ENCODE results near the gene E2F6.
A peak's percentile ranks its signal among the peaks of the same experiment; 100 is the strongest.

E2F6 gene

GRCh38 chr2:11446733-11447248 is 19.2 kb downstream of the E2F6 start:
- peak; percentile 83 for TF ChIP-seq CTCF (conservative IDR thresholded peaks at IDR 0.05; ENCODE audit: control insufficient read depth, insufficient read depth, low read depth, low read length)
- no peak overlapping the region for H3K4me3 ChIP-seq (ENCODE audit: control insufficient read depth, low read depth, low read length)
- peak; percentile 74 for DNase-seq (ENCODE audit: low read depth)

DNA sequence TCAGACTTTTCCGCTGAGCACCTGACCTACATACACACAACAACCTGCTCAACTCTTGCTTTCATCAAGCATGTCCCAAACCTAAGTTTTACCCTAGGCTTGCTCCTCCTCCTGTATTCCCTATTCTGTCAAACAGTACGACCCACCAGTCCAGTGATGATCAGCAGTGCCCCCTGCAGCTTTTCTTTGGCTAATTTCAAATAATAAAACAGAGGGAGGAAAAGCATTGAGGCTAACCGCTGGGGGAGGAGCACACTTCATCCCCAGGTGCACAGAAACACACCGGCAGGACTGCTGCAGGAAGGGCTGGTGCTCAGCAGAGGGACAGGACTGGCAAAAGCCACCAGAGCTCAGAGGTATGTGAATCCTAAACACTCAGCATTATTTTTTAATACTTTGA is 21.2 kb downstream of the E2F6 start:
- DNase-seq (ENCODE audit: low read depth): no peak
- TF ChIP-seq CTCF (conservative IDR thresholded peaks at IDR 0.05; ENCODE audit: control insufficient read depth, insufficient read depth, low read depth, low read length): no peak
- H3K4me3 ChIP-seq (ENCODE audit: control insufficient read depth, low read depth, low read length): no peak overlapping the region

DNA sequence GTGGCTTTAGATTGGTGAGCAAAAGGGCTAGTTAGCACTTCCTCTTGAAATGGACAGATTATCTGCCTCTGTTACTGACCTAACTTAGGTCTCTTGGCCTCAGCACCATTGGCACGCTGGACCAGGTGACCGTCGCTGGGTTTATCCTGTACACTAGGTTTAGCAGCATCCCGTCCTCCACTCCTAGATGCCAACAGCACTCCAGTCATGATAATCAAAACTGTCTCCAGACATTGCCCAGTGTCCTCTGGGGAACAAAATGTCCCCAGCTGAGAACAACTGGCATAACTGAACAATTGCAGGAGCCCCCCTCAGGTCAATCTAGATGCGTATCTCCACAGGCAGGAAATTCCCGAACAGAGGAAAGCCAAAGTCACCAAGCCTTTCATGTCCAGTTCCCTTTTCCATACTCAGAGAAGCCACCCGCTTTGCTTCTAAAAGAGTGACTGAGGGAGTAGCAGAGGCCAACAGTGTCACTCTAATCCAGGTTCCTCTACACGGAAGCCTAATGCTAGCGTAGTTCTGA is 27.3 kb downstream of the E2F6 start:
- DNase-seq (ENCODE audit: low read depth): no peak
- TF ChIP-seq CTCF (conservative IDR thresholded peaks at IDR 0.05; ENCODE audit: control insufficient read depth, insufficient read depth, low read depth, low read length): no peak
- H3K4me3 ChIP-seq (ENCODE audit: control insufficient read depth, low read depth, low read length): no peak overlapping the region

DNA sequence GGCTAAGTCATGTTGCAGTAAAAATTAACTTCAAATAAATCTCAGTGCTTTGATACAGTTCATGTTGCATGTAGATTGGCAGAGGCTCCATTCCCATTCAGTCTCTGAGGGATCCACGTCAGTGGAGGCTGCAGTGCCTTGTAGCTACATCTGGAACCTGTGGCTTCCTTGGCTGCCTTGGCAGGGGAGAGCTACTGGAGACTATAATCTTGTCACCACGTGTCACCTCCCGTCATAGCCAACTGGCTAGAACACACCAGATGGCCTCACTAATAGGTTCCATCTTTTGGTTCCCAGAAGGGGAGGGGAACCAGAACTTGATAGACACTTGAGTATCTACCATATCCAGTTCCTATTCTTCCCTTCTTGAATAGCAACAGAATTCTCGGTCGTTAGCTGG is 28.4 kb downstream of the E2F6 start:
- H3K4me3 ChIP-seq (ENCODE audit: control insufficient read depth, low read depth, low read length): no peak overlapping the region
- TF ChIP-seq CTCF (conservative IDR thresholded peaks at IDR 0.05; ENCODE audit: control insufficient read depth, insufficient read depth, low read depth, low read length): no peak
- DNase-seq (ENCODE audit: low read depth): no peak

DNA sequence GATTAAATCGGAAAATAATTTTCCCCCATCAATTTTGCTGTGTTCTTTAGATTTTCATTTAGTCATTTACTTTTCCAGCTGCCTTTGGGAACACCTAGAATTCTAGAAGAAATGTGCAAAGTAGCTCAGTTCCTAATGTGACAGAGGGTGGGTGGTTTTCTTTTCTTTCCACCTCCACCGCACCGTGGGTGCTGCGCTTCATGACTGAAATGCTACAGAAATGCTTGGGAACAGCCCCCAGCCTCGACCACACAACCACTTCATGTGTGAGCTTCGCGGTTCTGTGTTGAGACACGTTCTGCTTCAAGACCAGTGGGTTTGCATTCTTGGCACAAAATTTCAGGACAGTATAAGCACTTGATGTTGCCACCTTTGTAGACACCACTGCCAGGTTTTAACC is 30.9 kb downstream of the E2F6 start:
- no peak for DNase-seq (ENCODE audit: low read depth)
- no peak for TF ChIP-seq CTCF (conservative IDR thresholded peaks at IDR 0.05; ENCODE audit: control insufficient read depth, insufficient read depth, low read depth, low read length)
- H3K4me3 ChIP-seq (ENCODE audit: control insufficient read depth, low read depth, low read length): no peak overlapping the region

DNA sequence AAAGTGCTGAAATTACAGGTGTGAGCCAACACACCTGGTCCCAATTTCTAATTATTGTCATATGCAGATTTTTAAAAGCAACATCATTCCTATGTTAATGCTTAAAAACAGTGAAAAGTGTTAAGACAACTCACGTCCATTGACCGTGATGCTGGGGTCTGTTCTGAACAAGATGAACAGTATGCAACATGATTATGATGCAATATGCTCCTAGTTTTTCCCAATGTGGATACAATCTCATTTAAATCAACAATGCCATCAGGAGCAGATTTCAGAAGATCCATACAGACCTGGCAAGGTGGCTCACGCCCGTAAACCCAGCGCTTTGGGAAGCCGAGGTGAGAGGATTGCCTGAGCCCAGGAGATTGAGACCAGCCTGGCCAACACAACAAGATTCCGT is 31.5 kb downstream of the E2F6 start:
- H3K4me3 ChIP-seq (ENCODE audit: control insufficient read depth, low read depth, low read length): no peak overlapping the region
- TF ChIP-seq CTCF (conservative IDR thresholded peaks at IDR 0.05; ENCODE audit: control insufficient read depth, insufficient read depth, low read depth, low read length): no peak
- DNase-seq (ENCODE audit: low read depth): no peak

DNA sequence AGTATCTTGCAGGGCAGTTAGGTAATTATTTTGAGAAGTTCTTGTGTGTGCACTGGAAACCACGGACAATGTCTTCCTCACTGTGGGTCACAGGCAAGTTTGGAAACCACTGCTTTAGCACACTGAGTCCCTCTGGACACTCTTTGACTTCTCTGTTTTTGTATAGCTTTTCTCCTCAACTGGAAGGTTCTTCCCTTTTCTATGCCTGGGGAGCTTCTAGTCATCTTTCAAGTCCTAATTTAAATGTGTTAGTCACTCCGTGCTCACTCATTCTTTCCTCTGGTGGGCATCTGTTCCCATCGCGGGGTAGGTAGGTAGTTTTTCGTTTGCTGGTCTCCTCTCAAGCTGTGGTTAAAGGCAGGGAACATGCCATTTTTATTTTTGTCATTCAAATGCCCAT is 32.1 kb downstream of the E2F6 start:
- H3K4me3 ChIP-seq (ENCODE audit: control insufficient read depth, low read depth, low read length): no peak overlapping the region
- DNase-seq (ENCODE audit: low read depth): no peak
- no peak for TF ChIP-seq CTCF (conservative IDR thresholded peaks at IDR 0.05; ENCODE audit: control insufficient read depth, insufficient read depth, low read depth, low read length)

Measured in fibroblast of mammary gland (primary cell).